ENCODE results near the gene MED12.

MED12 gene

DNA sequence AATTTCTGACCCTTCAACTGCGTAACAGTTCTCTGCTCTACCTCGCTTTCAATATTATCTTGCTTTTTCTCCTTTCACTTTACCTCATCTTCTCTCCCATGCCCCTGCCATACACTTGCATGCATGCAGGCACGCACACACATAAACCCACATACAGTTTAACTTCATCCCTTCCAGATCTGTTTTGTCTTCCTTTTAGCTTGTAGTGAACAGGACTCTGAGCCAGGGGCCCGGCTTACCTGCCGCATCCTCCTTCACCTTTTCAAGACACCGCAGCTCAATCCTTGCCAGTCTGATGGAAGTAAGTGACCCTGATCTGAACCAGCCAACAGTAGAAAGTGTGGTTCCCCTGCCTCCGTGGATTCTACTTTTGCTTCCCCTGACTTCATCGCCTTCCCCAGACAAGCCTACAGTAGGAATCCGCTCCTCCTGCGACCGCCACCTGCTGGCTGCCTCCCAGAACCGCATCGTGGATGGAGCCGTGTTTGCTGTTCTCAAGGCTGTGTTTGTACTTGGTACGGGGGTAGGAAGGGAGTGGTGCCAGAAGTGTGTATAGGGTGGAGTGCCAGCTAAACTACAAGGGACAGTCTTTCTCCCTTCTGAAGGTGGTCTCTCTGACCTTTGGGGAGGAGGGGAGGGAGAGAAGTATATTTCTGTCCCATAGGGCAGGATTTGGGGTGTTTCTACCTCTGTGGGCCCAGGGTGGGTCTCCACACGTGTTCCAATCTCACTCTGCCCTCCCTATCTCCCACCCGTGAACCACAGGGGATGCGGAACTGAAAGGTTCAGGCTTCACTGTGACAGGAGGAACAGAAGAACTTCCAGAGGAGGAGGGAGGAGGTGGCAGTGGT lies 10.7 kb downstream of the MED12 start:
- Histone ChIP-seq H3K9ac (ENCODE audit: low read depth in 1 of 2, low read length in 2 of 2) (no peak overlapping the region), H3K4me1 (ENCODE audit: control insufficient read depth in 1 of 2, insufficient read depth in 2 of 2, low read length in 2 of 2) (no peaks in the 10 kb centered on the region), H3K27ac (ENCODE audit: low read depth, low read length) (no peak overlapping the region), H3K4me3 (ENCODE audit: low read depth in 1 of 2, low read length in 2 of 2) (no peak overlapping the region), H3K9me3 (ENCODE audit: control insufficient read depth in 1 of 2, low read length in 2 of 2) (no peaks in the 10 kb centered on the region), H3K36me3 (ENCODE audit: control insufficient read depth in 1 of 2, insufficient read depth in 2 of 2, low read length in 2 of 2) (peaks cover 41 to 82% of the 10 kb centered on the region in 2 donors), H3K27me3 (ENCODE audit: control insufficient read depth in 1 of 2, insufficient read depth in 2 of 2, low read length in 2 of 2) (no peaks in the 10 kb centered on the region)

DNA sequence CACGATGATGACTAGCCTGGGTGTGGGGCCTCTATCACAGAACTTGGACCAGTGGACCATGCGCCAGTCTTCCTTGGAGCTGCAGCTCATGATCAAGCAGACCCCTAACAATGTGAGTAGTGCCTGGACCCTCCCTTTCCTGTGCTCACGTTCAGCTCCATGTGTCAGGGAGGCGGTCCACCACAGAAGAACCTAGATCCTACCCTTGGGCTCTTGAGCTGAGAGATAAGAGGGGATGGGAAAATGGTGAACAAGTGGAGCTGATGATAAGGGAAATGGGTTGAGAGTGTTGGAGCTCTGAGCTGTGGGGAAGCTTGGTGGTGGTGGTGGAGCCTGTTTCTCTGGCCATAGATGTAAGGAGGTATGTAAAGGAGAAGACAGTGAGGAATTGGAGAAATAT lies 13.1 kb downstream of the MED12 start:
- Histone ChIP-seq H3K4me1 (ENCODE audit: control insufficient read depth in 1 of 2, insufficient read depth in 2 of 2, low read length in 2 of 2) (no peaks in the 10 kb centered on the region), H3K27me3 (ENCODE audit: control insufficient read depth in 1 of 2, insufficient read depth in 2 of 2, low read length in 2 of 2) (no peaks in the 10 kb centered on the region), H3K4me3 (ENCODE audit: low read depth in 1 of 2, low read length in 2 of 2) (no peak overlapping the region), H3K27ac (ENCODE audit: low read depth, low read length) (no peak overlapping the region), H3K9ac (ENCODE audit: low read depth in 1 of 2, low read length in 2 of 2) (no peak overlapping the region), H3K9me3 (ENCODE audit: control insufficient read depth in 1 of 2, low read length in 2 of 2) (no peaks in the 10 kb centered on the region), H3K36me3 (ENCODE audit: control insufficient read depth in 1 of 2, insufficient read depth in 2 of 2, low read length in 2 of 2) (peaks cover 31 to 77% of the 10 kb centered on the region in 2 donors)

DNA sequence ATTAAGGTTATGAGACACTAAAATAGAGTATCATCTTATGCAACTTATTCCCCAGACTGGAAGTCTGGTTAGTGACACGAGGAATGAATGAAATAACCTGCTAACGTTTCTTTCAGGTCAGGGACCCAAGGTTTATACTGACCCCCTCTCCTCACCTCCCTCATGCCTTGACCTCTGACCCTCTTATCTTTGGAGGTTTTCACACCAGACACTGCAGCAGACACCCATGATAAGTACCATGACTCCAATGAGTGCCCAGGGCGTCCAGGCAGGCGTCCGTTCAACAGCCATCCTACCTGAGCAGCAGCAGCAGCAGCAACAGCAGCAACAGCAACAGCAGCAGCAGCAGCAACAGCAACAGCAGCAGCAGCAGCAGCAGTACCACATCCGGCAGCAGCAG lies 22.0 kb downstream of the MED12 start:
- peaks cover 21 to 44% of the 10 kb centered on the region in 2 donors for H3K36me3 ChIP-seq (ENCODE audit: control insufficient read depth in 1 of 2, insufficient read depth in 2 of 2, low read length in 2 of 2)
- no peak overlapping the region for H3K27ac ChIP-seq (ENCODE audit: low read depth, low read length)
- H3K4me1 ChIP-seq (ENCODE audit: control insufficient read depth in 1 of 2, insufficient read depth in 2 of 2, low read length in 2 of 2) = peaks cover 0 to 3% of the 10 kb centered on the region in 2 donors
- H3K27me3 ChIP-seq (ENCODE audit: control insufficient read depth in 1 of 2, insufficient read depth in 2 of 2, low read length in 2 of 2) = no peaks in the 10 kb centered on the region
- H3K9me3 ChIP-seq (ENCODE audit: control insufficient read depth in 1 of 2, low read length in 2 of 2) = no peaks in the 10 kb centered on the region
- H3K4me3 ChIP-seq (ENCODE audit: low read depth in 1 of 2, low read length in 2 of 2) = no peak overlapping the region
- no peak overlapping the region for H3K9ac ChIP-seq (ENCODE audit: low read depth in 1 of 2, low read length in 2 of 2)

DNA sequence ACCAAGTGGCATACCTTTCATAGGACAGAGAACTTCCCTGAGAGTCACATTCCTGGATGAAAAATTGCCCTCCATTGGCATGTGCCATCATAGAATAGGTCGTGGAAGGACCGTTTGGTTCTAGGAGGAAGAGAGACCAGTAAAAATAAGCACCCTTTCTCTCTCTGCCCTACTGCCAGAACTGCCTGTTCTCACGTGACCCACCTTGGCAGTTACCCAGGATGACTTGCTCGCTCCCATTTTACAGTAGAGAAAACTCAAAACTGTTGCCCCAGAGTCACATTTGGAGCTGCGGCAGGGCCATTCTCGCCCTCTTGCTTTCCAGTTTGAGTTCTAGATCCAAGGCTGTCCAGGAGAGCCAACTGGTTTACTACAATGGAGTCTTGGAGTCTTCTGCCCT lies 25.1 kb downstream of the MED12 start:
- H3K27ac ChIP-seq (ENCODE audit: low read depth, low read length) = no peak overlapping the region
- H3K27me3 ChIP-seq (ENCODE audit: control insufficient read depth in 1 of 2, insufficient read depth in 2 of 2, low read length in 2 of 2) = no peaks in the 10 kb centered on the region
- H3K4me3 ChIP-seq (ENCODE audit: low read depth in 1 of 2, low read length in 2 of 2) = no peak overlapping the region
- H3K9me3 ChIP-seq (ENCODE audit: control insufficient read depth in 1 of 2, low read length in 2 of 2) = no peaks in the 10 kb centered on the region
- H3K4me1 ChIP-seq (ENCODE audit: control insufficient read depth in 1 of 2, insufficient read depth in 2 of 2, low read length in 2 of 2) = peaks cover 5 to 10% of the 10 kb centered on the region in 2 donors
- H3K9ac ChIP-seq (ENCODE audit: low read depth in 1 of 2, low read length in 2 of 2) = no peak overlapping the region
- peaks cover 7 to 19% of the 10 kb centered on the region in 2 donors for H3K36me3 ChIP-seq (ENCODE audit: control insufficient read depth in 1 of 2, insufficient read depth in 2 of 2, low read length in 2 of 2)

DNA sequence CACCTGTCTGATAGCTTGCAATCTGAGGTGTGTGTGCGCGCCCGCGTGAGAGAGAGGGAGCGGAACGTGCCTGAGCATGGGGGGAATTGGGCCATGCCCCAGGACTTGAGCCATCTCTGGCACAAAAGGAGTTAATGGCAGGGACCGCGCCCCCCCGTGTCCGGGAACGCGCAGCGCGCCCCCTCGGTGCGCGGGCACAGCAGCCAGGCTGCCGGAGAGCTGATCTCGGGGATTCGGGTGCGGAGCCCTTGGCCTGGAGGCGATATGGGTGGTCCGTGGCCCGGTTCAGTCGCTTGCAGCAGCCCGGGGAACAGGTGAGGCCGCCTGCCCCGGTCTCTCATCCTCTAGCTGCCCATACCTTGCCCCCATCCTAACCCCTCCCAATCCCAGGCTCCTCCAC lies 26.3 kb downstream of the MED12 start, which contains the start of gene NLGN3:
Gene NLGN3 (plus strand): TSS at position 191 of the 400 bp plus-strand sequence. CDS start 2,909 bp downstream, outside the sequence.
- peaks cover 0 to 12% of the 10 kb centered on the region in 2 donors for H3K36me3 ChIP-seq (ENCODE audit: control insufficient read depth in 1 of 2, insufficient read depth in 2 of 2, low read length in 2 of 2)
- no peaks in the 10 kb centered on the region for H3K9me3 ChIP-seq (ENCODE audit: control insufficient read depth in 1 of 2, low read length in 2 of 2)
- H3K27me3 ChIP-seq (ENCODE audit: control insufficient read depth in 1 of 2, insufficient read depth in 2 of 2, low read length in 2 of 2) = no peaks in the 10 kb centered on the region
- no peak within 1 kb of the TSS for H3K27ac ChIP-seq (ENCODE audit: low read depth, low read length)
- no peak within 1 kb of the TSS for H3K9ac ChIP-seq (ENCODE audit: low read depth in 1 of 2, low read length in 2 of 2)
- H3K4me1 ChIP-seq (ENCODE audit: control insufficient read depth in 1 of 2, insufficient read depth in 2 of 2, low read length in 2 of 2) = peaks cover 5 to 10% of the 10 kb centered on the region in 2 donors
- no peak within 1 kb of the TSS for H3K4me3 ChIP-seq (ENCODE audit: low read depth in 1 of 2, low read length in 2 of 2)

DNA sequence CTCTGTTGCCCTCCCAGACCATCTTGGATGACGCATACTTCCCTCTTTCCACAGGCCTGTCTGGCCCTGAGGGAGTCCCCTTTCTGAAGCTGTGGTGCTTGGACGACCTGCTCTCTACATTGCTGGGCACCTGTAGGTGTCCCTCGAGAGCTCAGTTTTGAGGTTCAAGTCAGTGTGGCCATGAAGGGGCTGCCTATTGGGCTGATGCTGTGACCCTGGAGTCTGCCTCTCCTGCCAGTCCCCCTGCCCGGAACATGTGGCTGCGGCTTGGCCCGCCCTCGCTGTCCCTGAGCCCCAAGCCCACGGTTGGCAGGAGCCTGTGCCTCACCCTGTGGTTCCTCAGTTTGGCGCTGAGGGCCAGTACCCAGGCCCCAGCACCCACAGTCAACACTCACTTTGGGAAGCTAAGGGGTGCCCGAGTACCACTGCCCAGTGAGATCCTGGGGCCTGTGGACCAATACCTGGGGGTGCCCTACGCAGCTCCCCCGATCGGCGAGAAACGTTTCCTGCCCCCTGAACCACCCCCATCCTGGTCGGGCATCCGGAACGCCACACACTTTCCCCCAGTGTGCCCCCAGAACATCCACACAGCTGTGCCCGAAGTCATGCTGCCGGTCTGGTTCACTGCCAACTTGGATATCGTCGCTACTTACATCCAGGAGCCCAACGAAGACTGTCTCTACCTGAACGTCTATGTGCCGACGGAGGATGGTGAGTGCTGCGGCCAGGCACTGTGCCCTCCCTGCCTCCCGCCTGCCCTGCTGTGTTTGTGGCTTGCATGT lies 29.3 kb downstream of the MED12 start:
- Histone ChIP-seq H3K9me3 (ENCODE audit: control insufficient read depth in 1 of 2, low read length in 2 of 2) (no peaks in the 10 kb centered on the region), H3K27me3 (ENCODE audit: control insufficient read depth in 1 of 2, insufficient read depth in 2 of 2, low read length in 2 of 2) (no peaks in the 10 kb centered on the region), H3K36me3 (ENCODE audit: control insufficient read depth in 1 of 2, insufficient read depth in 2 of 2, low read length in 2 of 2) (no peaks in the 10 kb centered on the region), H3K4me1 (ENCODE audit: control insufficient read depth in 1 of 2, insufficient read depth in 2 of 2, low read length in 2 of 2) (peaks cover 5 to 10% of the 10 kb centered on the region in 2 donors), H3K27ac (ENCODE audit: low read depth, low read length) (no peak overlapping the region), H3K9ac (ENCODE audit: low read depth in 1 of 2, low read length in 2 of 2) (no peak overlapping the region), H3K4me3 (ENCODE audit: low read depth in 1 of 2, low read length in 2 of 2) (no peak overlapping the region)

DNA sequence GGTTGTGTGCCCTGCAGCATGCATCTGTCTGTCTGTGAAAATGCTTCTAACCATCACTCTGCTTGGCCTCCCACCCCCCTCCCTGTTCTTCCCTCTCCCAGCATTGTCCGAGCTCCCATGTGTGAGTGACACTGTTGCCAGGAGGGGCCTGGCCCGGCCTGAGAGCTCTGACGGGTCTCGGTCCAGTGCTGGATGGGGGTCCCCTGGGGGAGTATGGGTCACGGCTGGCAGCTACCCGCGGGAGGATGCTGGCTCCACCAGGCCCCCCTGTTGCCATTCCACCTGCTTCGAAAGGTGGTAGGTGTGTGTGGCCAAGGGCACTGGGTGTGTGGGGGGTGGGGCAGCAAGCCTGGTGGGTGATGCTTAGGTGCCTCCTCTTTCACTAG lies 29.9 kb downstream of the MED12 start:
- H3K27me3 ChIP-seq (ENCODE audit: control insufficient read depth in 1 of 2, insufficient read depth in 2 of 2, low read length in 2 of 2) = no peaks in the 10 kb centered on the region
- H3K9me3 ChIP-seq (ENCODE audit: control insufficient read depth in 1 of 2, low read length in 2 of 2) = no peaks in the 10 kb centered on the region
- no peak overlapping the region for H3K27ac ChIP-seq (ENCODE audit: low read depth, low read length)
- H3K4me3 ChIP-seq (ENCODE audit: low read depth in 1 of 2, low read length in 2 of 2) = no peak overlapping the region
- H3K9ac ChIP-seq (ENCODE audit: low read depth in 1 of 2, low read length in 2 of 2) = no peak overlapping the region
- peaks cover 5 to 10% of the 10 kb centered on the region in 2 donors for H3K4me1 ChIP-seq (ENCODE audit: control insufficient read depth in 1 of 2, insufficient read depth in 2 of 2, low read length in 2 of 2)
- H3K36me3 ChIP-seq (ENCODE audit: control insufficient read depth in 1 of 2, insufficient read depth in 2 of 2, low read length in 2 of 2) = no peaks in the 10 kb centered on the region

DNA sequence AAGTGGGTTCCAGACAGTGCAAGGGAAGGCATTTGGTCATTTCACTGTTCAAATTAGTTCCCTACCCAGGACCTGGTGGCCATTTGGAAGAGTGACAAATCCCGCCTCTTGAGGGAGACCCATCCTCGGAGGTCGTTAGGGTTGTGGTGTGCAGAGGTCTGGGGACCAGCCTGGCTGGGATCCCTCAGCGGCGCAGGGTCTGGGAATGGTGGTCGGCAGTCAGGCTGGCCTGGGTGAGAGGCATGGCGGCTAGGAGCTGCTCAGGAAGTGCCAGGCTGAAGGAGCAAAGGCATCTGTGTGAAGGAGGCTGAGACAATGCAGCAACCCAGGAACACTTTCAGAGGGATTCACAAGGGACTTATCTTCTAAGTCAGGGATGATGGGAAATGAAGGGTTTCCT lies 33.0 kb downstream of the MED12 start:
- H3K27me3 ChIP-seq (ENCODE audit: control insufficient read depth in 1 of 2, insufficient read depth in 2 of 2, low read length in 2 of 2) = no peaks in the 10 kb centered on the region
- no peak overlapping the region for H3K27ac ChIP-seq (ENCODE audit: low read depth, low read length)
- H3K36me3 ChIP-seq (ENCODE audit: control insufficient read depth in 1 of 2, insufficient read depth in 2 of 2, low read length in 2 of 2) = no peaks in the 10 kb centered on the region
- no peak overlapping the region for H3K4me3 ChIP-seq (ENCODE audit: low read depth in 1 of 2, low read length in 2 of 2)
- peaks cover 3 to 4% of the 10 kb centered on the region in 2 donors for H3K4me1 ChIP-seq (ENCODE audit: control insufficient read depth in 1 of 2, insufficient read depth in 2 of 2, low read length in 2 of 2)
- H3K9me3 ChIP-seq (ENCODE audit: control insufficient read depth in 1 of 2, low read length in 2 of 2) = no peaks in the 10 kb centered on the region
- no peak overlapping the region for H3K9ac ChIP-seq (ENCODE audit: low read depth in 1 of 2, low read length in 2 of 2)

DNA sequence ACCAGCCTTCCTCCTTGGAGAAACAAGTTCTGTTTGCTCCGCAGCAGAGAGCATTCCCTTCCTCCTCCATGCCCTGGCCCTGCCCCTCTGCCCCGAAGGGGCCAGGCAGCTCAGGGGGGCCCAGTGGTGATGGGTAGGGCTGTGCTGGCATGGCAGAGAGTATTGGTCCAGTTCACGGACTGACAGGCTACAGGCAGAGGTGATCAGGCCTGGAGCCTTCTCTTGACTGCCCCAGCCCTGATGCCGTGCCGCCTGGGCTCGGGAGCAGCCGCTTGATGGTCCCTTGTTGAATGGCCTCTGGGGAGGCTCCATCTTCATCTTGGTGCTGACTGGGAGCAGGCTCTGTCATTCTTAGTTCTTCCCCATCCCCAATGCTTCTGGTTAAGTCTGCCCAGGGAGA lies 35.8 kb downstream of the MED12 start:
- Histone ChIP-seq H3K36me3 (ENCODE audit: control insufficient read depth in 1 of 2, insufficient read depth in 2 of 2, low read length in 2 of 2) (no peaks in the 10 kb centered on the region), H3K27ac (ENCODE audit: low read depth, low read length) (no peak overlapping the region), H3K4me3 (ENCODE audit: low read depth in 1 of 2, low read length in 2 of 2) (no peak overlapping the region), H3K9me3 (ENCODE audit: control insufficient read depth in 1 of 2, low read length in 2 of 2) (no peaks in the 10 kb centered on the region), H3K27me3 (ENCODE audit: control insufficient read depth in 1 of 2, insufficient read depth in 2 of 2, low read length in 2 of 2) (no peaks in the 10 kb centered on the region), H3K4me1 (ENCODE audit: control insufficient read depth in 1 of 2, insufficient read depth in 2 of 2, low read length in 2 of 2) (no peaks in the 10 kb centered on the region), H3K9ac (ENCODE audit: low read depth in 1 of 2, low read length in 2 of 2) (no peak overlapping the region)

DNA sequence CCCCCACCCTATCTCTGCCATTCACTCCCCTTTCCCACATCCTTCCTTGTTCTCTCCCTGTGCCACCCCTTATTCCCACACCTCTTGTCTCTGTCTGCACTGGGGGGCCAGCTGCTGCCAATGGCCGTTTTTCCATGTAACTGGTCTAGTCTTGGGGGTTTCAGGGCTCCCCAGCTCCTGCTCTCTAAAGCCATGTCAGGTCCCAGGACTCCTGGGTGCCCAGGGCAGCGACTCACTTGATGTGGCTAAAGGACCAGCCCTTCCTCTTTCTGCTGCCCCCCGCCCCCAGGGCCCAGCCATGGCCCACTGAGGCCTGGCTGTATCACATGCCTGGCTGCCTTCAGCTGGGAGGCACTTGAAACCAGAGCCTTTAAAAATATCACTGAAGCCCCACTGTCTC lies 36.2 kb downstream of the MED12 start:
- Histone ChIP-seq H3K4me3 (ENCODE audit: low read depth in 1 of 2, low read length in 2 of 2) (no peak overlapping the region), H3K27ac (ENCODE audit: low read depth, low read length) (no peak overlapping the region)

More for the DNA sequence above, 36.2 kb downstream of the MED12 start:
- H3K9ac ChIP-seq (ENCODE audit: low read depth in 1 of 2, low read length in 2 of 2) = no peak overlapping the region
- H3K36me3 ChIP-seq (ENCODE audit: control insufficient read depth in 1 of 2, insufficient read depth in 2 of 2, low read length in 2 of 2) = no peaks in the 10 kb centered on the region
- no peaks in the 10 kb centered on the region for H3K27me3 ChIP-seq (ENCODE audit: control insufficient read depth in 1 of 2, insufficient read depth in 2 of 2, low read length in 2 of 2)
- no peaks in the 10 kb centered on the region for H3K4me1 ChIP-seq (ENCODE audit: control insufficient read depth in 1 of 2, insufficient read depth in 2 of 2, low read length in 2 of 2)
- no peaks in the 10 kb centered on the region for H3K9me3 ChIP-seq (ENCODE audit: control insufficient read depth in 1 of 2, low read length in 2 of 2)
